Endothelial cell of umbilical vein (primary cell): ENCODE measurements around the gene RDH13. TPM values are rescaled to one million over a fixed set of nuclear protein-coding genes. Genes with fewer than 3 reads are reported as not detected.

Experiments
- BruUV-seq: library from RNA; stranded (reverse); fragments of 400-500 nt; replicated peaks from 2 replicates; lab custom pipeline; 2021; lab: Mats Ljungman, UMichigan
- CTCF ChIA-PET: fragments of 300-600, 350-600 bp; sonication (Branson Sonifier 250); formaldehyde crosslinking; loops from one replicate; lab custom pipeline; 2021; ENCODE audit warnings: antibody characterized with exemption, inconsistent platforms; lab: Charles Lee
- POLR2A ChIA-PET: fragments of 300-600, 350-600 bp; sonication (Branson Sonifier 250); formaldehyde crosslinking; loops from one replicate; lab custom pipeline; 2021; ENCODE audit warnings: antibody characterized with exemption, inconsistent platforms; lab: Charles Lee
- DNase-seq: peaks from one replicate; pipeline ENCODE4 v3.0.0-alpha.2; 2011; ENCODE audit warnings: low read depth, low spot score
- FAIRE-seq: peaks from 2 replicates; lab custom pipeline; 2011; peaks lifted over from hg19 to GRCh38; lab: Jason Lieb, UNC
- H2AFZ ChIP-seq: 2 replicates; pipeline ENCODE4 v1.6.0; 2012; ENCODE audit warnings: low read depth, low read length, control low read depth, inconsistent platforms
- H3K27ac ChIP-seq: 2 replicates; pipeline ENCODE4 v1.5.1; 2011; ENCODE audit warnings: low read depth, mild to moderate bottlenecking, control low read depth, low read length, moderate library complexity; ENCODE audit not compliant: insufficient read depth
- H3K27me3 ChIP-seq, 2 experiments: 2 replicates each; pipeline versions ENCODE4 v1.6.0 to v1.6.1; 2011; ENCODE audit warnings: low read length in 2 of 2, mixed read lengths in 1 of 2; ENCODE audit not compliant: control insufficient read depth in 2 of 2, insufficient read depth in 2 of 2
- H3K36me3 ChIP-seq, 2 experiments: 2 replicates in 1 of 2; 3 replicates in 1 of 2; pipeline ENCODE4 v1.5.1; 2011; ENCODE audit warnings: low read length in 2 of 2, mild to moderate bottlenecking in 1 of 2, moderate library complexity in 1 of 2; ENCODE audit not compliant: control insufficient read depth in 2 of 2, insufficient read depth in 2 of 2; ENCODE audit errors: extremely low read depth in 1 of 2
- H3K4me1 ChIP-seq: 3 replicates; pipeline ENCODE4 v1.5.1; 2011; ENCODE audit warnings: mild to moderate bottlenecking, low read length; ENCODE audit not compliant: control insufficient read depth, insufficient read depth; ENCODE audit errors: extremely low read depth
- H3K4me2 ChIP-seq: 2 replicates; pipeline ENCODE4 v1.6.1; 2011; ENCODE audit warnings: low read length, control low read depth, mixed read lengths; ENCODE audit not compliant: insufficient read depth
- H3K4me3 ChIP-seq, 3 experiments: fragments of 200-600 bp in 1 of 3; sonication (generic), shearing (Covaris generic) in 1 of 3; replicated peaks in 1 of 3; 2 replicates each; pipeline ENCODE4 v1.5.1; 2011 to 2016; ENCODE audit warnings: control low read depth in 3 of 3, low read length in 3 of 3, mild to moderate bottlenecking in 2 of 3, inconsistent platforms in 1 of 3, low read depth in 1 of 3, moderate library complexity in 1 of 3; ENCODE audit not compliant: insufficient read depth in 1 of 3
- H3K79me2 ChIP-seq: 2 replicates; pipeline ENCODE4 v1.6.0; 2012; ENCODE audit warnings: low read length, inconsistent platforms; ENCODE audit not compliant: control insufficient read depth, insufficient read depth
- H3K9ac ChIP-seq: replicated peaks from 2 replicates; pipeline ENCODE3; 2011; ENCODE audit warnings: low read length, control low read depth; ENCODE audit not compliant: insufficient read depth; ENCODE audit errors: extremely low read depth
- H3K9me1 ChIP-seq: replicated peaks from 3 replicates; pipeline ENCODE4 v1.6.0; 2011; ENCODE audit warnings: mild to moderate bottlenecking, low read length; ENCODE audit not compliant: control insufficient read depth, insufficient read depth; ENCODE audit errors: extremely low read depth
- H3K9me3 ChIP-seq: replicated peaks from 2 replicates; pipeline ENCODE4 v1.5.1; 2012; ENCODE audit warnings: low read length, inconsistent platforms; ENCODE audit not compliant: control insufficient read depth, insufficient read depth
- H4K20me1 ChIP-seq: replicated peaks from 2 replicates; pipeline ENCODE3; 2011; ENCODE audit warnings: mild to moderate bottlenecking, low read length; ENCODE audit not compliant: control insufficient read depth, insufficient read depth; ENCODE audit errors: extremely low read depth
- CTCF ChIP-seq, 2 donors: IDR thresholded peaks; 1 replicate in 1 of 2; 2 replicates in 1 of 2; pipeline ENCODE4 v1.5.1; 2011; ENCODE audit warnings: low read length in 2 of 2, mild to moderate bottlenecking in 2 of 2, moderate library complexity in 2 of 2, control low read depth in 1 of 2, inconsistent platforms in 1 of 2, low read depth in 1 of 2; ENCODE audit not compliant: insufficient read depth in 1 of 2; ENCODE audit errors: extremely low read depth in 1 of 2
- FOS ChIP-seq: IDR thresholded peaks from 2 replicates; pipeline ENCODE4 v1.6.1; 2011; ENCODE audit warnings: mild to moderate bottlenecking, low read length, moderate library complexity, borderline replicate concordance; ENCODE audit not compliant: insufficient read depth
- JUN ChIP-seq: IDR thresholded peaks from 2 replicates; pipeline ENCODE4 v1.6.1; 2011; ENCODE audit warnings: borderline replicate concordance, low read depth; ENCODE audit not compliant: insufficient read length, insufficient read depth
- MAX ChIP-seq: IDR thresholded peaks from 2 replicates; pipeline ENCODE4 v1.6.1; 2011; ENCODE audit not compliant: insufficient read depth, insufficient read length
- POLR2A ChIP-seq: IDR thresholded peaks from 2 replicates; pipeline ENCODE4 v1.6.1; 2012; ENCODE audit warnings: low read depth, mild to moderate bottlenecking, control low read depth, low read length
- POLR2AphosphoS5 ChIP-seq: IDR thresholded peaks from 2 replicates; pipeline ENCODE4 v1.6.1; 2012; ENCODE audit warnings: low read depth, mild to moderate bottlenecking, control low read depth, low read length, moderate library complexity; ENCODE audit not compliant: insufficient read depth
- dilution Hi-C: fragments of 300-500 bp; cut with MboI; formaldehyde crosslinking; loops from one replicate; pipeline ENCODE4 v1.15.0; 2019; ENCODE audit warnings: low sequenced_read_pairs; ENCODE audit not compliant: extremely low pct_ligation_motif_present
- intact Hi-C: fragments of 100-400 bp; cut with micrococcal nuclease; formaldehyde crosslinking; loops from one replicate; pipeline ENCODE4 v1.10.0; 2022
- polyA plus RNA-seq, 4 experiments: library from polyadenylated mRNA; depleted of rRNA in 3 of 4; stranded (reverse) in 3 of 4; unstranded in 1 of 4; fragments of >200 nt; gene quantifications; 2 replicates each; pipeline versions ENCODE4 v1.2.1 to v1.2.3, GENCODE V29; 2011 to 2012; ENCODE audit warnings: missing spikeins in 1 of 4
- total RNA-seq: library from RNA; stranded (reverse); gene quantifications from 2 replicates; pipeline ENCODE4 v1.2.3, GENCODE V29; 2021

RDH13 gene
- total and polyA plus RNA-seq, 2 donors (not counting 3 experiments of a cell fraction or from before 2014, with no cell fraction given), result 8.7 to 19.6 TPM

- CTCF ChIA-PET, result interaction anchor here (0.8 kb wide), 1 partner anchor 14 kb away, joined by 4 read pairs; no protein-coding TSS in a partner anchor
- Histone ChIP-seq H3K27me3 (peaks cover 14 to 20% of the 10 kb centered on the region in 2 experiments), H3K9ac (no peak overlapping the region), H4K20me1 (no peaks in the 10 kb centered on the region), H3K4me3 (no peak overlapping the region), H3K9me3 (no peaks in the 10 kb centered on the region), H3K9me1 (no peaks in the 10 kb centered on the region), H3K36me3 (no peaks in the 10 kb centered on the region), H3K79me2 (no peaks in the 10 kb centered on the region), H3K4me2 (no peak overlapping the region), H2AFZ (no peak overlapping the region), H3K27ac (no peak overlapping the region), H3K4me1 (peaks cover 6% of the 10 kb centered on the region)
- no peak for TF ChIP-seq MAX
- no peak for TF ChIP-seq CTCF (IDR thresholded peaks at IDR 0.05; ENCODE audit: extremely low read depth in 1 of 2, insufficient read depth in 1 of 2, low read depth in 1 of 2, low read length in 2 of 2)
- TF ChIP-seq POLR2AphosphoS5, result no peak
- TF ChIP-seq JUN, result no peak
- TF ChIP-seq FOS, result no peak
- TF ChIP-seq POLR2A, result no peak
- FAIRE-seq (no peak), DNase-seq (no peak)
- no TSS peak for BruUV-seq
- POLR2A ChIA-PET, result no interaction called here
- dilution Hi-C loops, result no loop called here
- intact Hi-C loops, result no loop called here
These were observed 9.0 kb upstream of the RDH13 start for GRCh38 chr19:55071913-55072312.
